Endothelial cell (in vitro differentiated cells): ENCODE results near the gene USP12. TPM values are rescaled to one million over a fixed set of nuclear protein-coding genes. Genes with fewer than 3 reads are reported as not detected.
A peak's percentile ranks its signal among the peaks of the same experiment; 100 is the strongest.

ENCODE experiments used
- DNase-seq: peaks from one replicate; pipeline ENCODE4 v3.0.0; 2021; ENCODE audit warnings: low spot score
- H3K27ac Mint-ChIP-seq: one replicate; pipeline ENCODE4 v1.8.0; 2021; ENCODE audit warnings: mixed read lengths, inconsistent platforms; ENCODE audit not compliant: unreplicated experiment
- H3K27me3 Mint-ChIP-seq: one replicate; pipeline ENCODE4 v1.8.0; 2021; ENCODE audit warnings: mild to moderate bottlenecking, moderate library complexity, mixed read lengths, inconsistent platforms; ENCODE audit not compliant: unreplicated experiment
- H3K36me3 Mint-ChIP-seq: one replicate; pipeline ENCODE4 v1.8.0; 2021; ENCODE audit warnings: mild to moderate bottlenecking, low read depth, mixed read lengths, inconsistent platforms; ENCODE audit not compliant: unreplicated experiment
- H3K4me1 Mint-ChIP-seq: one replicate; pipeline ENCODE4 v1.8.0; 2021; ENCODE audit warnings: mild to moderate bottlenecking, mixed read lengths, inconsistent platforms; ENCODE audit not compliant: unreplicated experiment
- H3K4me3 Mint-ChIP-seq: one replicate; pipeline ENCODE4 v1.8.0; 2021; ENCODE audit warnings: mild to moderate bottlenecking, mixed read lengths, inconsistent platforms; ENCODE audit not compliant: unreplicated experiment
- H3K9me3 Mint-ChIP-seq: one replicate; pipeline ENCODE4 v1.8.0; 2021; ENCODE audit warnings: mixed read lengths, inconsistent platforms; ENCODE audit not compliant: unreplicated experiment
- total RNA-seq: library from RNA; stranded (reverse); fragmentation: NEBNext Ultra II Directional; extraction: Animal tissue kit (Norgen Biotek cat#: 25700); gene quantifications from one replicate; pipeline ENCODE4 v1.2.1, GENCODE V29; 2021; ENCODE audit not compliant: unreplicated experiment
- TF ChIP-seq, protein P1 (sequence below): fragments of 200-600 bp; sonication (generic); IDR thresholded peaks from one replicate; pipeline ENCODE4 v1.5.0; 2021; ENCODE audit warnings: antibody characterized with exemption; ENCODE audit not compliant: unreplicated experiment

USP12 gene
- total RNA-seq, 1 donor from 2014 or later: 29.7 TPM

DNA sequence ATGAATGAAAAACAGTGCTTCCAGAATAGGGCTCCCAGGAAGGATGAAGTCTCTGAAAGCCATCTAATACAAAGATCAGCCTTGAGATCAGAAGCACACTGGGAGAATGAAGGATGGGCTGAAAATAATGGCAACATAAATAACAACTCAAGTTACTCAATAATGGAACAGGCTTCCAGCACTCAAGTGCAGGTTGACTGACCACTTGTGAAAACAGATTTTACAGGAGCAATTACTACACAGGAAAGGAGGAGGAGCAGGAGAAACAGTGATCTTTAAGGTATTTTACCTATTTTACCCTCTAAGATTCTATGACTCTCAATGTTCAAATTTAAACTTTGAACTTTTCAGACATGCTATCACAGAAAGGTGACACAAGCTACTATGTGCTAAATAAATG lies 106.0 kb downstream of the USP12 start:
- TF ChIP-seq, protein P1, sequence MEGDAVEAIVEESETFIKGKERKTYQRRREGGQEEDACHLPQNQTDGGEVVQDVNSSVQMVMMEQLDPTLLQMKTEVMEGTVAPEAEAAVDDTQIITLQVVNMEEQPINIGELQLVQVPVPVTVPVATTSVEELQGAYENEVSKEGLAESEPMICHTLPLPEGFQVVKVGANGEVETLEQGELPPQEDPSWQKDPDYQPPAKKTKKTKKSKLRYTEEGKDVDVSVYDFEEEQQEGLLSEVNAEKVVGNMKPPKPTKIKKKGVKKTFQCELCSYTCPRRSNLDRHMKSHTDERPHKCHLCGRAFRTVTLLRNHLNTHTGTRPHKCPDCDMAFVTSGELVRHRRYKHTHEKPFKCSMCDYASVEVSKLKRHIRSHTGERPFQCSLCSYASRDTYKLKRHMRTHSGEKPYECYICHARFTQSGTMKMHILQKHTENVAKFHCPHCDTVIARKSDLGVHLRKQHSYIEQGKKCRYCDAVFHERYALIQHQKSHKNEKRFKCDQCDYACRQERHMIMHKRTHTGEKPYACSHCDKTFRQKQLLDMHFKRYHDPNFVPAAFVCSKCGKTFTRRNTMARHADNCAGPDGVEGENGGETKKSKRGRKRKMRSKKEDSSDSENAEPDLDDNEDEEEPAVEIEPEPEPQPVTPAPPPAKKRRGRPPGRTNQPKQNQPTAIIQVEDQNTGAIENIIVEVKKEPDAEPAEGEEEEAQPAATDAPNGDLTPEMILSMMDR: no peak
- Mint-ChIP-seq H3K27ac (no peak overlapping the region), H3K36me3 (peaks cover 22% of the 10 kb centered on the region), H3K9me3 (peaks cover 4% of the 10 kb centered on the region), H3K4me1 (no peaks in the 10 kb centered on the region), H3K27me3 (peaks cover 6% of the 10 kb centered on the region), H3K4me3 (no peak overlapping the region)
- no peak for DNase-seq

DNA sequence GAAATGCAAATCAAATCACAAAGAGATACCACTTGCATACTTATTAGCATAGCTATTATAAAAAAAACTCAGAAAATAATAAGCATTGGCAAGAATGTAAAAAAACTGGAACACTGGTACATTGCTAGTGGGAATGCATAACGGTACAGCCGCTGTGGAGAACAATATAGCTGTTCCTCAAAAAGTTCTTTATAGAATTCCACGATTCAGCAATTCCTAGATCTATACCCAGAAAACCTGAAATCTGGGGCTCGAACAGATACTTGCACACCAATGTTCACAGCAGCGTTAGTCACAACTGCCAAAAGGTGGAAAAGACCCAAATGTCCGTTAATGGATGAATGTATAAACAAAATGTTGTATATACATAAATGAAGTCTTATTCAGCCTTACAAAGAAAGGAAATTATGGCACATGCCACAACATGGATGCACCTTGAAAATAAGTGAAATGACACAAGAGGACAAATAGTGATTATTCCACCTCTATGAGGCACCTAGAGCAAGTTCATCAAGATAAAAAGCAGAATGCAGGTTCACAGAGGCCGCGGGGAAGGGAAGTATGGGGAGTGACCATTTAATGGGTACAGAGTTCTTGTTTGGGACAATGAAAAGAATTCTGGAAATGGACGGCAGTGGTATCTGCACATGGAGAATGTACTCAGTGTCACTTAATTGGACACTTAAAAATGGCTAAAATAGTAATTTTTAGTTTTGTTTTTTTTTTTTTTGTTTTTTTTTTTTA lies 107.2 kb downstream of the USP12 start:
- Mint-ChIP-seq H3K4me1 (no peaks in the 10 kb centered on the region), H3K9me3 (peaks cover 4% of the 10 kb centered on the region), H3K4me3 (no peak overlapping the region), H3K27me3 (peaks cover 6% of the 10 kb centered on the region), H3K36me3 (peaks cover 16% of the 10 kb centered on the region), H3K27ac (peak overlapping the region; percentile 61)
- TF ChIP-seq, protein P1: no peak
- DNase-seq: no peak

DNA sequence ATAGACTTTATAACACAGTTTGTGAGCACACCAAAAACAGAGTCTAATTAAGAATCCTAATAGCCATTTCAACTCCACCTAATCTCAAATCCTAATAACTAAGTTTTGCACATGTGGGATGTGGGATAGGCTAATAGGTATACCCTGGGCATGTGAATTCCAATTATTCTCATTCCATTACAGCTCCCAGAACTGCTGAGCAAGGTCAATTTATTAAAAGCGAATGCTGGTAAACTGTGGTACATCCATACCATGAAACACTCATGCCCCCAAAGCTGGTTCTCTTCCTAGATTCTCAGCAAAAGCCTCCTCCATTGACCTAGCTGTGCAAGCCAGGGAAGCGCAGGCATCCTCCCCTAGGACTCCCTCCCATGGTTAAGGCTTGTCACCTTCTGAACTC lies 113.8 kb downstream of the USP12 start:
- Mint-ChIP-seq H3K36me3 (peaks cover 4% of the 10 kb centered on the region), H3K4me1 (peaks cover 19% of the 10 kb centered on the region), H3K27me3 (peaks cover 4% of the 10 kb centered on the region), H3K4me3 (no peak overlapping the region), H3K9me3 (no peaks in the 10 kb centered on the region), H3K27ac (no peak overlapping the region)
- TF ChIP-seq, protein P1: no peak
- DNase-seq: no peak

- Mint-ChIP-seq H3K27me3 (peaks cover 4% of the 10 kb centered on the region), H3K4me1 (peaks cover 22% of the 10 kb centered on the region), H3K4me3 (no peak overlapping the region), H3K9me3 (no peaks in the 10 kb centered on the region), H3K36me3 (peaks cover 7% of the 10 kb centered on the region), H3K27ac (no peak overlapping the region)
- TF ChIP-seq, protein P1: no peak
- no peak for DNase-seq
These were observed 116.1 kb downstream of the USP12 start for GRCh38 chr13:27055526-27055925.

DNA sequence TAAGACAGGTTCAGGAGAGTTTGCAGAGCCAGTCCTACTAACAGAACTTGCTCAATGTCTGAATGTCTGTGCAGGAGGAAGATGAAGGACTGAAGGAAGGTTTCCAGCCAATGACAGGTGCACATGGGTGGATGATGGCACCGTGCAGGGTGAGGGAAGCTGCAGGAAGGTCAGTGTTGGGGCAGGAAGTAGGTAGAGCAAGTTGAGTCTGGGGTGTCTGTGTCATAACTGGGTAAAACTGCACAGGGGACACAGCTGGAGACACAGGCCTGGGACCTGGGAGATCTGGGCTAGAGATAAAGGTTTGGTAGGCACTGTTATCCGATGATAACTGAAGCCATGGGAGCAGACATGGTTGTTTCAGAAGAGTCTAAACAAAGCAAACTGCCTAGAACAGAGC lies 116.9 kb downstream of the USP12 start:
- Mint-ChIP-seq H3K4me3 (no peak overlapping the region), H3K27ac (no peak overlapping the region), H3K9me3 (no peaks in the 10 kb centered on the region), H3K27me3 (peaks cover 4% of the 10 kb centered on the region), H3K4me1 (peaks cover 22% of the 10 kb centered on the region), H3K36me3 (peaks cover 11% of the 10 kb centered on the region)
- no peak for DNase-seq
- TF ChIP-seq, protein P1: no peak
